GM04504 (cell line): ENCODE measurements around the gene TBC1D19.
"Not testable (repeated sequence)": the region's sequence is repeated elsewhere in the genome, so short reads cannot be mapped to it uniquely, and the experiment has no call there.

ENCODE experiments used
- DNase-seq: peaks from one replicate; pipeline ENCODE4 v3.0.0-alpha.2; 2012; ENCODE audit warnings: low read depth

Gene TBC1D19

DNA sequence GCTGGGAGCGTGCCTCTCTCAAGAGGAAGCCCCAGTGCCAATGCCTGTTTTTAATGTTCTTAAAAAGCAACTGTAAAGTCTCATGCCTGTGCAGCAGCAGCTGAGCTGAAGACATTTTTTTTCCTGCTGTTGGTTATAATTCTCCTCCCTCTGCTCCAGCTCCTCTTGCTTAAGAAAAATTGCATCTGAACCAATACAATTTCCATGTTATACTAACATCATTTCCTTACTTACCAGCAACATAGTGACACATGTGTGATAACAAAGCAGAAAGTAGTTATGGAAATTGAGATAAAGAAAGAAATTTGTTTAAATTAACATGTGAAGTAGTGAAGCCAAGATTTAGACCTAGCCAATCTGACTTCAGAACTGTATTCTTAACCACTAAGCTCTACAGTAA lies 101.4 kb downstream of the TBC1D19 start:
- no peak for DNase-seq

DNA sequence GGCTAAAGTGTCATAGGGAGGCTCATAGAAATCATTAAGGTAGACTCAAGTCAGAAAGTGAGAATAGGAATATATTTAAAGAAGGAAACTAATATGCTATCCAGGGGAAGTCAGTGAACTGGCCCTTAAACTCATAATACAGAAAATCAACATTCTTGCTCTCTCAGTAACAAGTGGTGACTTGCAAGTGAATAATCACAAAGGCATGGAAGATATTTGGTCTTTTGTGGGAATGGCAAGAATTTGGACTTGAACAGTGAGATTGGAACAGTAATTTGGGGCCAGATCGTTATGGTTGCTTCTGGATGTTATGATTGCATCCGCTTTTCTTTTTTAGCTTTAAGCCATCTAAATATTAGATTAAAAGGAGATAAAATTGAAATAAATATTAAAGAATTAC lies 103.8 kb downstream of the TBC1D19 start:
- peak; percentile 55 for DNase-seq

DNA sequence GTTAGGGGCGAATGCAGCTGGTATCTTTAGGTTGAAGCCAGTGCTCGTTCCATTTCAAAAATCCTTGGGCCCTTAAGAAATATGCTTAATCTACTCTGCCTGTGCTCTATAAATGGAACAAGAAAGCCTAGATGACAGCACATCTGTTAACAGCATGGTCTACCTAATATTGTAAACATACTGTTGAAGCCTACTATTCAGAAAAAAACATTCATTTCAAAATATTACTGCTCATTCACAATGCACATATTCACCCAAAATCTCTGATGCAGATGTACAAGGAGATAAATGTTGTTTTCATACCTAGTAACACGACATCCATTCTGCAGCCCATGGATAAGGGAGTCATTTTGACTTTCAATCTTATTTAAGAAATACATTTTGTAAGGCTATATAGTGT lies 106.6 kb downstream of the TBC1D19 start:
- DNase-seq: no peak

DNA sequence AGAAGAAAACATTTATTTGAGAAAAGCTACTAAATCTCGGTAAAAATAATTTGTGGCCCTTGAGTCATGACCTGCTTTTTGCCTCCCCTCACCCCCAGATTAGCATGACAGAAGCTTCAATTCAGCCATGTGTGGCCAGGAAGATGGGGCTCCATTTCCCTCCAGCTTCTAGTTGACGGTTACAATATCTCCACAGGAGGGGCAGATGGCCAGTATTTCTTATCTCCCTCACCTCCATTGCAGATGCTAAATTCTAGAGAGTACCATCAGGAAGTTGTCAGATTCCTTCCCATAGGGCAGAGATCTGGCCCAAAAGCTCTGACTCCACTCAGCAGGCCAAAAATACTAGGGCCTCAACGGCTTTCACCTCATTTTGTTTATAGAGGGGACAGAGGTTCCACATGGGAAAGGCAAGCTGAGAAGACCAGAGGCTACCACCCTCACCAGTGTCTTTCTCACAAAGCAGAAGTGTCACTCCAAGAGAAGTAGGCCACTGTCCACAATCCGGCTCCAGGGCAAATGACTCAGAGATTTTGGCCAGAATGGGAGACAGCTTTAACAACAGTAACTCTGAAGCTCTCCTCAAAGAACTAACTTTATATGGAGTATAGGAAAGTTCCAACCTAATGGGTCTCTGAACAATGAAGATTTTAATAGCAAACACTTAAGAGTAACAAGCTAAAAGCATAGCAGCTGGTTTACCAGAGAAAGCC lies 108.3 kb downstream of the TBC1D19 start:
- peak; percentile 40 for DNase-seq

DNA sequence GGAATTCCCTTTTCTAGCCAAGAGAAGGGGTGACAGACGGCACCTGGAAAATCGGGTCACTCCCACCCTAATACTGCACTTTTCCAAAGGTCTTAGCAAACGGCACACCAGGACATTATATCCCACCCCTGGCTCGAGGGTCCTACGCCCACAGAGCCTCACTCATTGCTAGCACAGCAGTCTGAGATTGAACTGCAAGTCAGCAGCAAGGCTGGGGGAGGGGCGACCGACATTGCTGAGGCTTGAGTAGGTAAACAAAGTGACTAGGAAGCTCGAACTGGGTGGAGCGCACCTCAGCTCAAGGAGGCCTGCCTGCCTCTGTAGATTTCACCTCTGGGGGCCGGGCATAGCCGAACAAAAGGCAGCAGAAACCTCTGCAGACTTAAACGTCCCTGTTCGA lies 110.2 kb downstream of the TBC1D19 start:
- not testable (repeated sequence) for DNase-seq

DNA sequence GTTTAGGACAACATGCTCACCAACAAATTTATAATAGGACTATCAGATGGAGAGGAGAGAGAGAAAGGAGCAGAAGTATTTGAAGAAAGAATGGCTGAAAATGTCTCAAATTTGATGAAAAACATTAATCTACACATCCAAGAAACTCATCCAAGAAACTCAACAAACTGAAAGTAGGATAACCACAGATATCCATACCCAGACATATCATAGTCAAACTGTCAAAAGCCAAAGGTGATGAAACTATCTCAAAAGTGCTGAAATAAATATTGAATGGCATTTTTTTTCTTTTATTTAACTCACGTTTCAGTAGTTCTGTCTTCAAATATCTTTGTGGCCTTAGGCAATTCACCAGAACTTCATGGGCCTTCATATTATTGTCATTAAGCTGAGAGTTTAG lies 116.2 kb downstream of the TBC1D19 start:
- DNase-seq: no peak

DNA sequence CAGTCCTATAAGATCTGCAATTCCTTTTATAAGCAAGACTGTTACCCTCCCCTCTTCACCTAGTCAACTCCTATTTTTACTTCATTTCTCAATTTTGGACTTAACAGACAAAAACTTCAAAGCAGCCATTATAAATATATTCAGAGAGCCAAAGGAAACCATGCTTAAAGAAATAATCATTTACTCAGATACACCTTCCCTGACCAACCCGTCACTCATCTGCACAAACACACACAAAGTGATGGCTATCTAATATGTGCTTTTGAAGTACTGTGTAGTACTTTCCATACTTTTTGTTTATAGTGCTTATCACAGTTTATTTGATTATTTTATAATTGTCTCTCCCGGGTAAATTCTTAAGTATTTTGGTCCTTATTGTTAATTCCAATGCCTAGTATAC lies 117.2 kb downstream of the TBC1D19 start:
- no peak for DNase-seq

DNA sequence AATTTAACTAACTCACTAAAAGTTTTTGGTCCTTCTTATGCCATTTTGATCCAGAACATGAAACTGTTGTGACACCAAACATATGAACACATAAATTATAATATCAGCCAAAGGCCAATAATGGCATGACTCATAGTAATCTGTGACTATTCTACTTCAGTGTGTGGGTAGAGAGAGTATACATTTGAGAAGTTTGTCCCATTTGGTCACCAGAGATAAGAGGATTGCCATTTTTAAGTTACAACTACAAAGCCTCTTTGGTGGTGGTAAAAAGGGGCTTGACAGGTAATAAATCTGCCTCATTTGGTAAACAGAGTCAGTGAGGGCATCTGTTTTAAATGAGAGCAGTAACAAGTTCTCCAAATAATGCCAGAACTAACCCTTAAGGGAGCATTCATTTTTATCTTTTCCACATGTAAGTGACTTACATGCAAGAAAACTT lies 117.9 kb downstream of the TBC1D19 start:
- peak; percentile 33 for DNase-seq

DNA sequence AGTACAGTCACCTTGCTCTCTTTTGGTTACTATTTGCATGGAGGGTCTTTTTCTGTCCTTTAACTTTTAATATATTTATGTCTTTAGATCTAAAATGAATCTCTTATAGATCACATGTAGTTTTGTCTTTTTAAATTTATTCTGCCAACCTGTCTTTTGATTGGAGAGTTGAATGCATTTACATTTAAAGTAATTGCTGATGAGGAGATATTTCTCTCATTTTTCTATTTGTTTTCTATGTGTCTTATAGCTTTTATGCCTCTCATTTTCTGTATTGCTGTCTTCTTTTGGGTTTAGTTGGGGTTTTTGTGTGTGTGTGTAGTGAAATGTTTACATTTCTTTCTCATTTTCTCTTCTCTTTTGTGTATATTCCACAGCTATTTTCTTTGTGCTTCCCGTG lies 123.5 kb downstream of the TBC1D19 start:
- DNase-seq: no peak

DNA sequence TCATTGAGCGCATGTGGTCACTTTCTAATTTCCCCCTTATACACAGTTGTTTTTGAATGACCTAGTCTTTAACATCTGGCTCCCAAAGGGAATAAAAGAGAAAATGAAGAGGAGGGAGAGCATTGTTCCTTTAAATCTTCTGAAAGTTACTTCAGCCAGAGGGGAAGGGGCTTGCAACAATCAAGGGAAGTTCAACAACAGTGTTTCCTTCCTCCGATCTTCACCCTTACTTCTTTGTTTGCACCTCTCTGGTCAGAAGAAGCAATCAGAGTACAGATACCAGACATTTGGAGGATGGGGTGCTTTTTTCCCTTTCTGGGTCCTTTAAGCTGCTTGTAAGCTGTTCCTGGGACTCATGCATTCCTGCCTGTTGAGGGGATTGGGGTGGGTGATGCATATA lies 125.4 kb downstream of the TBC1D19 start:
- no peak for DNase-seq

DNA sequence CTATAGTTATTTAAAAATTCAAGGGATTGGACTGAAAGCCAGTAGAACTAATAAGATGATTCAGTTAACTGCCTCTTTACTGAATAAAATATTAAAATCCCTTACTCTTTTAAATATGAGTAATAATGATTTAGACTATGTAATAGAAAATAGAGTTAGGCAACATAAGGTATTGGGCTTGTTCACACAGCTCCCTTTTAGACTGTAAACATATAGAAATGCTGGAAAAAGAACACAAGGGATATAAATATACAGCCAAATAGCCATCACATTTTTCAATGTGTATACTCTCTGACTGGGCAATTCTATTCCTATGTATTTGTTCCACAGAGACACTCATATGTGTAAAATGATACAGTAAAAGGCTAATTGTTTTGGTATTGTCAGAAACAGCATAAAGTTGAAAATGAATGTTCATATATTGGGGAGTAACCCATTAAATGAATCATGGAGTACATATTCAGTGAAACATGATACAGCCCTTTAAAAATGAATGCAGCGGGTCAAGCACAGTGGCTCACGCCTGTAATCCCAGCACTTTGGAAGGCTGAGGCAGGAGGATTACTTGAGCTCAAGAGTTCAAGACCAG lies 129.8 kb downstream of the TBC1D19 start:
- no peak for DNase-seq

DNA sequence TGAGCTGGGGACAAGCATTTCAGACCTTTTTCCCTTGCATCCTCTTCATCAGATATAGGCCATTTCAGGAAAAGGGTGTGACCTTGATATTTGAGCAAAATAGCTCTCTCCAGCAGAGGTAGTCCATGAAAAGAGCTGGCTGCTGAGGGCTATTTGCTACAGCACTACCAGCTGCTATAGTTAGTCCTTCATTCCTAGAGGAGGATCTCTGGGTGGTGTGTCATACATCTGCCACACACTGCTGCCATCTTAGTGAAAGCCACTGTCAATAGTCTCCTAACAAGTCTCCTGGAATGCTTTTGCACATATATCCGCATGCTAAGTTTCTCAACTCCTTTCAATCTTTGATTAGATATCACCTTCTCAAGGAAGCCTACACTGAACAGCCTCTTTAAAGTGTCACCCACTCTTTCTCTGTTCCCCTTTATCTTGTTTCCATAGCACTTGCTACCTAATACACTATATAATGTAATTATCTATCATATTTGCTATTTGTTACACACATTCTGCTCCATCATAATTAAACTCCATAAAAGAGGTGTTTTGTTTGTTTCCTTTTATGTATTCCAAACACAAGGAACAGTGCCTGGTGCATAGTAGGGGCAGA lies 131.9 kb downstream of the TBC1D19 start:
- DNase-seq: no peak

DNA sequence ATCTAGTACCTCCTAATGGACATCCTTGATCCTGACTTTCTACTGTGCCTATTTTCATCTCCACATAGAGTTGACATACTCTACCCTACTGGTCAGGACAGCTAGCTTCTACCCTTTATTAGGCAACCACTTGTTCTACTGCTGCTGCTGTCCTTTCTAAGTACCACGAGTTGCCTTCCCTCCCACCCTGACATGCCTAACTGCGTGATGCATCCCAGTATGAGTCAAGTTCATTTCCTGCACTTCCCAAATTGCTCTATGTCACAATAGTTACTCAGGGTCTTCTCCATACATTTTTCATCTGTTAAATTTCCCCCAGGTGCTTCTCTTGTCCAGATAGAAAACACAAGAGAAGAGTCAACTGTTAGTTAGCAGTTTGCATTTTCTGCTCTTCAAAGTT lies 133.4 kb downstream of the TBC1D19 start:
- DNase-seq: peak; percentile 50

DNA sequence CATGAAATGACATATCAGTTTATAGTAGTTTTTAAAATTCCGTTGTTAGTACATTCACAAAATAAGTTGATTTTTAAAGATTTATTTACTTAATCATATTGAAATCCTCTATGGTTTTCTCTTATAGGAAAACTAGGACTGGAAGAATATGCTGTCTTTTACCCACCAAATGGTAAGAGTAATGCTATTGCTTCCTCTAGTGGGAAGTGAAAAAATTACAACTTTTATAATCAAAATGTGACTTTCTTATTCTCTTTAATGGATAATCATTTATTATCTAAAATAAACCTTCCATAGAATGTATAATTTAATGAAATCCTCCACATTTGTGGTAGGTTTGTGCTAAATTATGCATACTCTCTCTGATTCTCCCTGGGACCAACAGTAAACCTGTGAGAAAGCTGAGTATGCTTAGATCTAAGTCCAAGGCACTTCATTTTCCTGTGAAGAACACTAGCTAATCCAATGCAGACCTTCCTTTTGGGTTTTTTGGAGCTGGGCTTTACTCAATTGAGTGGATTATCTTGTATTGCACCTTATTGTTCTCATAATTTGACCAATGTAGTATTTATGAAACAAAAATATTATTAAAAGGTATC lies 136.2 kb downstream of the TBC1D19 start:
- peak; percentile 20 for DNase-seq

DNA sequence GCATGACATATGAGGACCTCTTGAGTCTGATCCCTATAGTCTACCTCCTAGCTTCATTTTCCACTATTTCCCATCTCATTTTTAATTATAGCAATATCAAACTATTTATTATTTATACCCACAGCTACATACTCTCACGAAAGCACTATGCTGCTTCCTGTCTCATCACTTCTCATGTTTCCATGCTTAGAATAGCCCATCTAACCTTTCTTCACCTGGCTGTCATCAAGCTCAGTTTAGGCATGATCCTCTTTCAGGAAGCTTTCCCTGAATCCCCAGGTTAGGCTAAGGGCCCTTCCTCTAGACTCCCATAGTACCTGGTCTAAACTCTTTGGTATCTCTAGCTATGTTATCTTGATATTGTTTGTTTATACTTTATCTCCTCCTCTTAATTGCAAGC lies 137.8 kb downstream of the TBC1D19 start:
- DNase-seq: no peak

DNA sequence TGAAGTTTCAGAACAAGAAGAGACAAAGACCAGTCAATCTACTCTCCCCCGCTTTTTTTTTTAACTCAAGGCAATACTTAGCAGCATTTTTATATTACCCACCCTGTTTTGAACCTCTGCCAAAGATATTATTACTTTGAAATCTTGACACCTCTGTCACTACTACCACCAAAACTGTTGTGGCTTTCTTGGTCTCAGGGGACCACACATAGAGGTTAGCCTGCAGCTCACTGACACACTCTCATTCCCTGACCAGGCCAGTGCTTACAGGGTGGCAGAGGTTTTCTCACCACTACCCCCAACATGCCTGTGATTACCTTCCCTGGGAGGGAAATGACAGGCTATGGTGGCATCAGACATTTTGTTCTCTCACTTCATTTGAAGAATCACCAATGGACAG lies 139.3 kb downstream of the TBC1D19 start:
- DNase-seq: no peak

DNA sequence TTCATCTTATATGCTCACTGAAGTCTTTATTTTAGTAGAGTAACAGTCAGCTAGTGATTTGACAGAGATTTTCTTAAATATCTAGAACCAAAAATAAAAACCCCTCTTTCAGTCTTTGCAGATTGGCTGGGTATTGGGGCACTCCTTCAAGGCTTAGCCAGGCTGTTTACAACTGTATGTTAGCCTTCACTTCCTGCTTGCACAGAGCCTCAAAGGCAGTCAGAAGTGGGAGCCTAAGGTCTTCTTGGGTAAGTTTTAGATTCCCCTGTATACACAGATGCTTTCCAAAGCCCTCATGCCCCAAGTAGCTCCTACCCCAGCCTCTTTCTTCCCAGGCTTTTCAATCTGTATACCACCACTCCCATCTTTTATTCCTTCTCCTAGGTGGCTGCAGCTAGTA lies 140.7 kb downstream of the TBC1D19 start:
- no peak for DNase-seq

DNA sequence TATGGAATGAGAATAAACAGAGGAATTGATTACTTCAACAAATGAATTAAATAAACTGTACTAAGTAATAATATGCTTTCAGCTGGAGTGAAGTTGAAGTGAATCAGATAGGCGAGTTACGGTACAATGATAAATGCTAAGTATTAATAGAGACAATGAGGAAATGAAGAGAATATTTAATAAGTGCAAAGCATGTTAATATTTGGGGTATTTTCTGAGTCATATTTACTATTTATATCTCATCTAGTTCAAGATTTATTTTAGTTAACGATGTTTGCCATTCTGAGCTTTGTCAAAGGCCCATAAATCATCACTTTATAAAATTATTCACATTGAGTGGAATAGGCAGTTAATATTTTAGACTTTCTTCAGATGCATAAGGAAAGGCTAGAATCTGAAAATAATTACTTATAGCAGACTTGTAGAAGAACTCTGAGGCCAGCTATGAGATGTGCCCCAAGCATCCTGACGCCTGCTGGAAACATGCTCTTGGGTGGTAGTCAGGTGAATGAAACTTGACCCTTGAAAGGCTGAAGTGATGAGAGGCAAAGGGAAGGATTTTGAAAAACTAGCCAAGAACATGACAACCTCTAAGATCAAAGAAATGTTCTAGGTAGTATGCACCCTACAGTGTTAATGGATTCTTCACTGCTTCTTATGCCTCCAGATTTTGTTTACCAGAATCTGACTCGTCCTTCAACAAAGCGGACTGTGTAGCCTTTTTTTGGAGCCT lies 142.9 kb downstream of the TBC1D19 start:
- DNase-seq: no peak

DNA sequence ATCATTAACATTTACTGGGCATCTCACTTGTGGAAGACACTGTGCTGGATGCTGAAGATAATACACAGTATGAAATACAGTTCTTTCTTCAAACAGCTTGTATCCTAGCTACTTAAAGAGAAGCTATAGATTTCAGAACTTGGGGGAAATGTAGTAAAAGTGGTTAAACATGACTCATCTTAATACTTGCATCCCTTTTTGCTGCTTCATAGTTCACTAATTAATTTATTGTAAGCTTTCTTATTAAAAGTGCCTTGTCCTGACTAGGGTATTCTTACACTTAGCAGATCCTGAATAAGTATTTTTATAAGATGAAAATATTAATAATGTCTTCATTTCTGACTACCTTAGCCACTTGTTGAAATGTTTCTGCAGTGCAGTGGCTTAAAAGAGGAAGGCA lies 144.0 kb downstream of the TBC1D19 start:
- DNase-seq: no peak

DNA sequence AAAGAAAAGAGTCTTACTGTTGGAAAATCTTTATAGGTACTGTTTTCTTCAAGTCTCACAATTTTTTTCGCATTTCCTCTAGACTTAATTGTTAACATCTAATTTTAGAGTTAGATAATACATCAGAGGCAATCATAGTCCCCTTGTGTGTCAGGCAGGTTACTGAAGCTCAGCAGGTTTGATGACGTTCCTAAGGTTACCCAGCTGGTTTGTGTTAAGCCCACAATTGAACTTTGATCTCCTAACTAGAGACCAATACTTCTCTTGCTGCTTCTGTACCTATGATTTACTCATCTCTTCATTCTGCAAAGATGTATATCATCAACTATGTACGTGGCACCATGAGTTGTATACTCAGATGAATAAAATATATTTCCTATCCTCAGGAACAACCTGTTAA lies 145.1 kb downstream of the TBC1D19 start:
- DNase-seq: no peak

DNA sequence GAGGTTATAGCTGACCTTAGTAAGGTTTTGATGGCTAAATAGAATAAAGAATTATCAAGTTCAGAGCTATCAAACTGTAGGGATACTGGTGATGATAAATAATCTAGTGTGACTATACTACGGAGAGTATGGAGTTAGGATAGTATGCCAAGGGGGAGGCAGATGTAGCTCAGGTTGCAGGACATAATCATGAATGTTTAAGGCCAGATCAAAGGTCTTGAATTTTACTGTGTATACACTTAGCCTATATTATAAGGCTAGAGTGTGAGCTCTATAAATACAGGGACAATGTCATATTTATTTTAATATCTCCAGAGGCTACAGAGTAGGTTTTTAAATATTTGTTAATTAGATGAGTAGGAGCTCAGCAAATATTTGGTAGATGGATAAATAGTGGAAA lies 145.7 kb downstream of the TBC1D19 start:
- no peak for DNase-seq

DNA sequence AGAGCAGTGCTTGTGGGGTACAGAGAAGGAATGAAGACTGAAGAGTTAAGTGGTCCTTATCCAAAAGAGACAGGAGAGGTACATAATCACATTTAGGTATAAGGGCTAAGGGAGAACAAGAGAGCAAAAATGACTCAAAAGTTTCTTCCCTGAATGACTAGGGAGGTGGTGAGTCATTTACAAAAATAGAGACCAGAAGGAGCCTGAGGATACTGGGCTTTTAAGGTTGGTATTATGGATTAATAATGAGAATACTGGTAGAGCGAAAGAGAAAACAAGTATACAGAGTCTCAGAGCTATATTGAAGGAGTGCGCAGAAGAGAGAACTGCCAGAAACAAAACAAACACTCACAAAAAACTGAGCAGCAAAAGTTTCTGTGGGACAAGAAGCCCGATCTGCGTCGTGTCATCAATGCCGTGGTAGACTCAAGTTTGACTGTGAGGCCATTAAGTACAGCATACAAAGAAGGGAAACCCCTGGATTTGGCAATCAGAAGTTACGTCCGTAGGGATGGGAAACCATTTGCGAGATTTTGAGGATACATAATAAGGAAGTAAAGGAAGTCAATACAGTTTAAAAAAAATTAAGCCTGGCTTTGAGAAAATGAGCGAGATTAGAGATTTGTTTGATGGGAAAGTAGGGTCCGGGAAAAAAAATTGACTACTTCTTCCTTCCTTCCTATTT lies 147.6 kb downstream of the TBC1D19 start:
- DNase-seq: no peak
